ENCODE results near the gene TNFSF11.

DNA sequence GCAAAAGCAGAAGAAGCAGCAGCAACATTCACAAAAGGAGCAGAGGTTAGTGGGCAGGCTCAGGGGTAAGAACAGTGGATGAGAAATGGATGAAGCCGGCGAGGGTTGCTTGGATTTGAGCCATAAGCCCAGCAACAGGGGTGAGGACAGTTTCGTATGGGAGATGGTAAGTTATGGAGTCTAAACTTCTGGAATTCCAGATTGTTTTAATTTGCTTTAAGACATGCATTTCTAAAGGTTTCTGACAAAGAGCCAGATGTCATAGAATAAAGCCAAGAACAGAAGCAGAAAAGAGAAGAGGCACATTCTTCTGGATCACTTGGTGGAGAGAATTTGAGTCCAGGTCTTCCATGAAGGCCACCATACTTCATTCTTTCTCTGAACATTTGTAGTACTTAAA is 76.6 kb downstream of the TNFSF11 start:
- TF ChIP-seq, protein P1, sequence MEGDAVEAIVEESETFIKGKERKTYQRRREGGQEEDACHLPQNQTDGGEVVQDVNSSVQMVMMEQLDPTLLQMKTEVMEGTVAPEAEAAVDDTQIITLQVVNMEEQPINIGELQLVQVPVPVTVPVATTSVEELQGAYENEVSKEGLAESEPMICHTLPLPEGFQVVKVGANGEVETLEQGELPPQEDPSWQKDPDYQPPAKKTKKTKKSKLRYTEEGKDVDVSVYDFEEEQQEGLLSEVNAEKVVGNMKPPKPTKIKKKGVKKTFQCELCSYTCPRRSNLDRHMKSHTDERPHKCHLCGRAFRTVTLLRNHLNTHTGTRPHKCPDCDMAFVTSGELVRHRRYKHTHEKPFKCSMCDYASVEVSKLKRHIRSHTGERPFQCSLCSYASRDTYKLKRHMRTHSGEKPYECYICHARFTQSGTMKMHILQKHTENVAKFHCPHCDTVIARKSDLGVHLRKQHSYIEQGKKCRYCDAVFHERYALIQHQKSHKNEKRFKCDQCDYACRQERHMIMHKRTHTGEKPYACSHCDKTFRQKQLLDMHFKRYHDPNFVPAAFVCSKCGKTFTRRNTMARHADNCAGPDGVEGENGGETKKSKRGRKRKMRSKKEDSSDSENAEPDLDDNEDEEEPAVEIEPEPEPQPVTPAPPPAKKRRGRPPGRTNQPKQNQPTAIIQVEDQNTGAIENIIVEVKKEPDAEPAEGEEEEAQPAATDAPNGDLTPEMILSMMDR (IDR thresholded peaks at IDR 0.05; ENCODE audit: borderline replicate concordance, extremely low read depth, low read length, poor library complexity, severe bottlenecking): no peak
- TF ChIP-seq EZH2 (IDR thresholded peaks at IDR 0.05; ENCODE audit: borderline replicate concordance, low read depth, low read length, severe bottlenecking): no peak
